GM19455 (cell line): Measurements from ENCODE around the gene ERGIC2.
A peak's percentile ranks its signal among the peaks of the same experiment; 100 is the strongest.
"Not testable (repeated sequence)": the region's sequence is repeated elsewhere in the genome, so short reads cannot be mapped to it uniquely, and the experiment has no call there.

Source experiments
- ATAC-seq: cut with Tn5 transposase; IDR thresholded peaks from one replicate; pipeline ENCODE4 v1.9.1; 2021; ENCODE audit not compliant: unreplicated experiment

The ERGIC2 gene, protein sequence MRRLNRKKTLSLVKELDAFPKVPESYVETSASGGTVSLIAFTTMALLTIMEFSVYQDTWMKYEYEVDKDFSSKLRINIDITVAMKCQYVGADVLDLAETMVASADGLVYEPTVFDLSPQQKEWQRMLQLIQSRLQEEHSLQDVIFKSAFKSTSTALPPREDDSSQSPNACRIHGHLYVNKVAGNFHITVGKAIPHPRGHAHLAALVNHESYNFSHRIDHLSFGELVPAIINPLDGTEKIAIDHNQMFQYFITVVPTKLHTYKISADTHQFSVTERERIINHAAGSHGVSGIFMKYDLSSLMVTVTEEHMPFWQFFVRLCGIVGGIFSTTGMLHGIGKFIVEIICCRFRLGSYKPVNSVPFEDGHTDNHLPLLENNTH

DNA sequence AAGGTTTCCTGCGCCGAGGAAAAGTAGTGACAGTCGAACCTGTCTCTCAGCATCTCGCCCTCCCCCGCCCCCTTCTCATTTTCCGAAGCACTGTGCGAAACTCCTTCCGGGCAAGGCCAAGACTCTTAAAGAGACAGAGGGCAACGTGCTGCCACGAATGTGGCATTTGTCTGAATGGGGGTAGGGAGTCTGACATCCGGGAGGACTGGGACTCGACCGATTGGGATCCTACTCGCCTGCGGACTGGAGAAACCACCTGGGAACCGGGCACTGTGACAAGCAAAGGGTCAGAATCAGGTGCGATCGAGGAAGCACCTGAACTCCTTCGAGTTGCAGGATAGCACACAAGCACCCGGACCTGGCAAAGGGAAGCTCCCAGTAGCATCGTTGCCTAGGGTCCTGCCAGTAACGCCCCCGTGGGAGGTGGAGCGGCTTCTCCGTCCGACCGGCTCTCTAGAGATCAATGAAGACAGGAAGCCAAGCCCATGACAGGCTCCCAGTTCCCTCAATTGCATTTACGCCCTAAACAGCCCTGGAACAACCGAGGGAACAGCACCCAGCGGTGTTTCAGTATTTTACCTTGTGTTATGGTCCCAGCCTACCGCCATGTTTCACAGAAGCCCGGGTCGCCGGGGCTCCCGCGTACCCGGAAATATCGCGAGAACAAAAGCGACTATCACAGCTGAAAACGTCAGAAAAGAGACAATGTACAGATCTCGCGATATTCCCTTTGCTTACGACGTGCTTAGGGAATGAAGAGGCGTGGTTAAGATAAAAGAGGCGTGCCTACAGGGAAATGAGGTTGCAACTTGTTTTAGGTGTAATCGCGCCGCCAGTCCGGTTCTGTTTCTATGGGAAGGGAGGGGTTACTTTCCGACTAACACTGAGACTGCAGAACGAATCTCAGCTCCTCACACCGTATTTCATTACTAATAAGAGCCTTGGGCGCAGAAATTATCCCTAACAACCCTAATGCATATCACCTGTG lies at the start of gene ERGIC2:
Gene ERGIC2 (minus strand): TSS at position 637 of the 988 bp plus-strand sequence. CDS start 9,539 bp downstream, outside the sequence.
- ATAC-seq = peak; percentile 94

DNA sequence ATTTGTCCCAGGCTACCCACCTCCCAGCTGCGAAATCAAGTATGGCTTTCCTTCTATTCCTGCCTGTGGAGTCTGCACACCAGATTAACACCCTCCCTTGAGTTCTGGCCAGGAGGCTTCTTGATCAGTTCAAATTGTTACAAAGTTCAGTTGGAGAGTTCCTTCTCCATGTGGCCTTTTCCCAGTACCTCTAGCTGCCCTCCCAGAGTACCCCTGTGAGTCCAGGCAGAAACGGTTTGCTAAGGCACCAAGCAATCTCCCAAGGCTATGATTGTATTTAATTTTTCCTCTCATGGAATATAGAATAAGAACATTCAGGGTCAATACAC lies 49.7 kb upstream of the ERGIC2 start:
- no peak for ATAC-seq

DNA sequence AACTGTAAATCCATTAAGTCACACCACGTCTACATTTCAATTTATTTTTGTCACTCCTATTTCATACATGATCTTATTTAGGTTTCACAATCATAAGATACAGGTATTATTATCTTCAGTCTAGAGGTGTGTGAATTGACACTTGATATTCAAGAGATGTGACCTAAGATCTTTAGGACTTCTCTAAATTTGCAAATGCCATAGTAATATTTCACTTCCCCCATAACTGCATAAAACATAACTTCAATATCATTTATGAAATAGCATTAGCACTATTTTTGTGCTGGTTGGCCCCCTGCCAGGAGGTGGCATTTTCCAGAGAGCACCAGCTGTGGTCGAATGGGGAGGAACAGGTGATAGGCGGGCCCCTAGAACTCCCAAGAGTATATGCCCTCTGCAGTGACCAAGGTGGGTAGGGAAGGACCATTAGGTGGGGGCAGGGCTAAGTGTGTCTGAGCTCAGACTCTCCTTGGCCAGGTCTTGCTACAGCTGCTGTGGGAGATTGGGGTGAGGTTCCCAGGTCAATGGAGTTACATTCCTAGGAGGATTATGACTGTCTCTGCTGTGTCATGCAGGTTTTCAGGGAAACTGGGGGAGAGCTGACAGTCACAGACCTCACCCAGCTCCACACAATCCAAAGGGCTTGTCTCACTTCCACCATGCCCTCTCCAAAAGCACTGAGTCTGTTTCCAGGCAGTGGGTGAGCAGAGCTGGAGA lies 49.2 kb upstream of the ERGIC2 start:
- no peak for ATAC-seq

DNA sequence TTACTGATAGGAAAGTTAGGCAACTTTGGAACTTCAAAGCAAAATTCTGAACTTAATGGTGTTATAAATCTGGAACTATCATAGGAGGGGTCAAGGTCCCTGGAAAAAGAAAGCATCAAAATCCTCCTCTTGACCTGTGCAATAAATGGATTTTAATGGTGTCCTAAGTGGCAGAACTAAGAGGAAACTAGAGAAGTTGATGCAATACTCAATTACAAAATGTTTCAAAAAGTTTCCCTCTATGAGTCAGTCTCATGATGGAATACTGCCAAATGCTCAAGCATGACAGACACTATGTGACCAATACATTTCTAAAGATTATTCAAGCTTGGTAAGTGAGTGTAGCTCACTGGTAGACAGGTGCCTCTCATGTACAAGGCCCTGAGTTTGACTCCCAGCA lies 47.7 kb upstream of the ERGIC2 start:
- no peak for ATAC-seq

DNA sequence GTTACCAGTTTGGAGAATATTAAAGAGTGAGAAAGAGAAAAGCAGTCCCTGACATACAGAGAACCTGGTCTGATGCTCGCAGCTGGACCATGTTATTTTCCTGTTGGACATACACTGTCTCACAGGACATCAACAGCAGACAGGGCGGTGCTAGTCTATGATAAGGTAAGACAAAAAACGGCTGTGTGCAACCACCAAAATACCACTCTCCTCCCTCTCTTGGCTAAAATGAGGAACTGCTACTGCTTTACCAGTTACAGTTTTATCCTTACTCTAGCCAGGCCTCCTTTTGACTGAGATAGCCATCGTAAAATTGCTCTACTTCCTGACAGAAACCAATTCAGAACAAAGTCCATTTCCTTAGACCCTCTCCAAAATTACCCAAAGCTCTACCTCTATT lies 47.0 kb upstream of the ERGIC2 start:
- peak; percentile 97 for ATAC-seq

DNA sequence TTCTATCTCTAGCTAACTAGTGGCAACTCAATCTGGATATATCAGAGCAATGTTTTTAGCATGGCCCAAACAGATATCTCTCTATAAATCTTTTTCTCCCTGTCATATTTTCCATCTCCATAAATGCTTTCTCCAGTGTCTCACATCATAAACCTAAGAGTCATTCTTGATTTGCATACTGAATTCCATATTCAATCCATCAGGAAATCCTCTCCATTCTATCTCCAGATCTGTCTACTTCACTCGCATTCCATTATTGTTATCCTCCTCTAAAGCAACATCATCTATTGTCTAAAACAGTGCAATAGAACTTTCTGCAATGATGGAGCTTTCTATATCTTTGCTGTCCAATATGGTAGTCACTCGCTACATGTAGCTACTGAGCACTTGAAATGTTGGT lies 45.5 kb upstream of the ERGIC2 start:
- ATAC-seq = no peak

DNA sequence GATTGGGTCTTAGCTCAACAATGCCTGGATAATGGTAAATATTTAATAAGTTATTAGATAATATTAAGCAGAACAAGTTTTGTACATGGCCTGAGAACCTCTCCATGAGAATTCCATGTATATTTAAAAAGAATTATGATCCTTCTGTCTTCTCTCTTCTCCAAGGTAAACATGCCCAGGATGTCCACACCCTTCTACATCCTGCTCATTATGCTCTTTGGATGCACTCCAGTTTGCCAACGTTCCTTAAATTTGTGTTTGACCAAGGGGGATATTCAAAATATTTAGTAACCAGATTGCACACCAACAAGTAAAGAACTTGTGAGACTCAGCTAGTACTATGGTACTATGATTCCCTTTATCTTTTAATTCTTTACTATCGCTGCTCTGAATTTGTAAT lies 44.8 kb upstream of the ERGIC2 start:
- ATAC-seq = no peak

DNA sequence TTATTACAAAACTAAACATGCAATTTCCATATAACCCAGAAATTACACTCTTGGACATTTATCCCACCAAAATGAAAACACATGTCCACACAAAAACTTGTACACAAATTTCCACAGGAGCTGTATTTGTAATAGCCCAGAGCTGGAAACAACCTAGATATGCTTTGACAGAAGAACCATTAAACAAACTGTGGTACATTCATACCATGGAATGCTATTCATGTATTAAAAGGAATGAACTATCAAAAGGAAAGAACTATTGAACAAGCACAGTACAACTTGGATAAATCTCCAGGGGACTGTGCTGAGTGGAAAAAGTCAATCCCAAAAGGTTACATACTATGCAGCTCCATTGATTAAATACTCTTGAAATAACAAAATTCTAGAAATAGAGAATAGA lies 35.8 kb upstream of the ERGIC2 start:
- no peak for ATAC-seq

DNA sequence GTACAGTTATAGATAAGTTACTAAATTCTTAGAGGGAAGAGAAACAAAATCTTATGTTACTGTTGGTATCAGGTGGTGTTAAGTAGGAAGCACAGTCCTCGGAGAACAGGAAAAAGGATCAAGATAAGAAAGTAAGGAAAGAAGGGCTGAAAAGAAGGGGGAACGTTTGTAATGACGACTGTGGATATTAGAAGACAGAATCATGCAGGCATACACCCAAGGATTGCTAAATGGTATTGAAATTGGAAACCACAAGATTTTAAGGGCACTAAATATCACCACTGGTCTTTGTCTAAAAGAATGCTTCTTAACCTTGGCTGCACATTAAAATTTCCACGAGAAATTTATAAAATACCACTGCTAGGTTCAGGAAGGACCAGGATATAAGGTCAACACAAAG lies 34.1 kb upstream of the ERGIC2 start:
- no peak for ATAC-seq

DNA sequence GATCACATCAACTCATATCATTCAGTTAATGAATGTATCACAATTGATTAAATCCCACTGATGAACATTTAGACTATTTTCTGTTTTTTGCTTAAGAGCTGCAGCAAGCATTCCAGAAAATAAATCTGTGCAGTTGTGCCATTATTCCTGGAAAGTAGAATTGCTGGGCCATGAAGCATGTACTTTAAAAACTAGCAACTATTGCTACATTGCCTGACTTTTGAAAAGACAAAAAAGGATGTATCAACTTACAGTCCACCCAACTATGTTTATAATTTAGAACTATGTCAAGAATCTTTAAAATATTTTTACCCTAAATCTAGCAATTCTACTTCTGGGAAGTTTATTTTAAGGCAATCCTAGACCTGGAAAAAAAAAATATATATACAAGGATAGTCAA lies 33.4 kb upstream of the ERGIC2 start:
- no peak for ATAC-seq

DNA sequence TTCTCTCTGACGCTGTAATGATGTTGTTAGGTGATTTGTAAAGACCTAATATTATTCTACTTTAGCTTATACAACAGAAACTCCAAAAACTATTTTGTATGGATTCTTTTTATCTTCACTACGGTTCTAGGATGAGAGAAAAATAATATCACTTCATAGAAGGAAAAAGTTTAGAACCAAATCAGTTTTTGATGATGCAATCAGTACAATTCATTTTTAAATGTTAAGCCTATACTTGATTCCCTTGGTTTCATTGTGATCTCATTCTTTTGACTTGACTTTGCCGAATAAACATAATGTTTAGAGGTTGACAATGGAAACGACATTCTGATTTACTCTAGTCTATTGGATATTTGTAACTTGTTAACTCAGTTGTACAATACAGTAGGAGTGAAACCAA lies 24.6 kb upstream of the ERGIC2 start:
- ATAC-seq = no peak

DNA sequence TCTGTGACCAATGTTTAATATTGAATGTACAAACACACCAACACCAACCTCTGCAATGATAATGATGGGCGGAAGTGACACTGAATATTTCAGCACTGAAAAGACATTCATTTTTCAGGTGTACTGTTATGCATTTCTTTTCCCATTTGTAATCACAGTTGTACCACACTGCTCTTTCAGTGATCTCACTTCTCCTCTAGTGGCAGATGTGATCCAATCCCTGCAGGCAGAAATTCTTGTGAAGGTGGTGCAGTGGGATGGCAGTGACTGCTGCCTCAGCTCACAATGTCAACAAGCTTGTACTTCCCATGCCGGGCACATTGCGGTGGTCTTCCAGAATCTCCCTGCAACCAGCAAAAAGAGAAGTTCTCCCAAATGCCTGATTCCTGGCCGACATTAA lies 23.0 kb upstream of the ERGIC2 start:
- ATAC-seq = no peak

DNA sequence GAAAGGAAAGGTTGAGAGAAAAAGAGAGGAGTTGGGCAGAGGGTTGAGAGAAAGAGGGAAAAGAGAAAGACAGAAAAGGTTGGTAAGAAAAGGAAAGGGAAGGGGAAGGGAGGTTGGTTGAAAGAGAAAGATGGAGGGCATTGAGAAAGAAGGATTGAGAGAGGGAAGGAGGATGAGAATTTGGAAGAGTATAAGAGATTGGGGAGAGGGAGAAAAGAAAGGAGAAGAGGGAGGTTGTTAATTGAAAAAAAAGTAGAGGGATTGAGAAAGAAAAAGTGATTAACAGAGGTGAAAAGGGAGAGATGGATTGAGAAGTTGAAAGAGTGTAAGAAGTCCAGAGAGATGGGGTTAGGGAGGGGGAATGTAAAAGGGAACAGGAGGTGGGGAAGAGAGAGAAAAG lies 21.5 kb upstream of the ERGIC2 start:
- no peak for ATAC-seq

DNA sequence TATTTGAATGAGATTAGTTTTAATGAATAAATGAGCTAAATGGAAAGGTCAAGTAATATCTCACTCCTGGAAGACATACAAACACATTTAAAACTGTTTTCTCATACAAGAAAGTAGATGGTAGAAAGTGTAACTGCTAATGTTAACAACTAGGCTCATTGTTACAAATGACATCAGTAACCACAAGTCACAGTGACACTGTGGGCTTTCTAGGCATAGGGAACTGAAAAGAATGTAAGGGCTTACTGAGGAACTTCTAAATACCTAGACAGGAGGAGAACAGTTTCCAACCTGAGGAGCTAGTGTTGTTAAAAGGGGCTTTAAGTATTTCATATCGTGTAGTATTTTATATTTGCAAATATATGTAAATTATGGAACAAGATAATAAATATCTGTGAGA lies 17.5 kb upstream of the ERGIC2 start:
- no peak for ATAC-seq

DNA sequence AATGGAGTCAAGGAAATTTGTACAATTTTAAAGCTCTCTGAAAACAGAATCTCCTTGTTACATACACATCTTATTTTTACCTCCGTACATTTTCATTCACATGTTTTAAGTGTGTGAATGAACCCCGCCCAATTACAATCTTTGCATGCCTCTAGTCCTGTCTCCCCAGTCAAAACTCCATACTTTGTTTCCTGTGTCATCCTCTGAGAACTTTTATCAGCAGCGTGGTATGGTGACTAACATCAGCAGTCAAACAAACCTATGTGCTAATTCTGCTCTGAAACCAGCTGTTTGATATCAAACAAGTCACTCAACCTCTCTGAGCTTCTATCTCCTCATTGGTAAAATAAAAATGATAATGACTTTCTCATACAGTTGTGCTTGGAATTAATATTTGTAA lies 15.8 kb upstream of the ERGIC2 start:
- no peak for ATAC-seq

DNA sequence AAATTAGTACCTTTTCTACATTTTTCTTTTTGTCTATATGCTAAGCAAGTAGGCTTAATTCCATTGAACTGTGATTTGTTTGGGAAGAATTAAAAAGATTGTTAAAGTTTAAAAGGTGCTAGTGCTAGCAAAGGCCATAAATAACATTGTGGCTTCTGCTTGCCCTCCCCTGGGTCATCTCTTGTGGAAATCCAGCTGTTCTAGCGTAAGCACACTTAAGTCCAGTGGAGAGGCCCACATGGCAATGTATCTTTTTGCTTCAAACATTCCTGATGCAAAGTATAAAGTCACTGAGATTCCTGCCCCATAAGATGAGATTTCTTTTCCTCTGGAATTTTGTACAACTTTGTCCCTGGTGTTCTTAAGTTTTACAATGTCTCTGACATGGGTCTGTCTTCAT lies 14.4 kb upstream of the ERGIC2 start:
- ATAC-seq = no peak

DNA sequence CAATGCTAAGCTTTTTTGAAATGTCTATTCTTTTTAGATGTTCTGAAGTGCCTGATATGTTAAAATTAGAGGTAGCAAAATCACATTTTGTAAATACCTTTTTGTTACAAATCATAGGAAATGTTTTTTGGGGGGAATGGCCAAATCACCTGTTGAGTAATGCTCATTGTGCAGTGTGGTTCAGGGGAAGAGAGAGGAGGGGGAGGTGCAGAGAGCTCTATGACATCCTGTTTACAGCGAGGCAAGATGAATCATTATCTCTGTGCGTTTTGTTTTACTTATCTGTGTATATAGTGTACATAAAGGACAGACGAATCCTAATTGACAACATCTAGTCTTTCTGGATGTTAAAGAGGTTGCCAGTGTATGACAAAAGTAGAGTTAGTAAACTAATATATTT lies 9.4 kb upstream of the ERGIC2 start:
- not testable (repeated sequence) for ATAC-seq

DNA sequence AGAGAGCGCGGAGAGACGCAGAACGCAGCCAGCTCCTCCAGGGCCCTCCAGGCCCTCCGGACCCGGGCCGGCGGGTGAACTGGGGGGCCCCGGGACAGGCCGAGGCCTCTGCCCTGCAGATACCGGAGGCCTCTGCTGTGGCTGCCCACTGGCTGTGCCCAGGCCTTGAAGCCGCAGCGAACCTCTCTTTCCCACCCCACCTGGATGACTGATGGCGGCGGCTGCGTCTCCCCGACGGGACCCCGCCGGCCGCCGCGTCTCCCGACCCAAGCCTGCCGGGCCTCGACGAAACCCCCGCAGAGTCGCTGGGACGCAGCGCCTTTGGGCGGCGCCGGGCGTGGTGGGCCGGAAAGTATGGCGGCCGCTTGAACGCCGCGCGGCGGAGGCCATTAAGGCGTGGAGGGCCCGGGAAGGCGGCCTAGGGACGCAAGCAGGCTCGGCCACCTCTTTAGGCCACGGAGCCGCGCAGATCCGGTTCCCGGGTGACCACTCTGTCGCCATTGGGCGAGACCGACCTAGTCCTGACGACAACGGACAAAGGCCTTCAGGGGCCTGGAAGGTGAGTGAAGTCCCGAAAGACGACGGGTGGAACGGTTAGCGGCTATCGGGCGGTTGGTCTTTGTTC lies 8.4 kb upstream of the ERGIC2 start:
- no peak for ATAC-seq

DNA sequence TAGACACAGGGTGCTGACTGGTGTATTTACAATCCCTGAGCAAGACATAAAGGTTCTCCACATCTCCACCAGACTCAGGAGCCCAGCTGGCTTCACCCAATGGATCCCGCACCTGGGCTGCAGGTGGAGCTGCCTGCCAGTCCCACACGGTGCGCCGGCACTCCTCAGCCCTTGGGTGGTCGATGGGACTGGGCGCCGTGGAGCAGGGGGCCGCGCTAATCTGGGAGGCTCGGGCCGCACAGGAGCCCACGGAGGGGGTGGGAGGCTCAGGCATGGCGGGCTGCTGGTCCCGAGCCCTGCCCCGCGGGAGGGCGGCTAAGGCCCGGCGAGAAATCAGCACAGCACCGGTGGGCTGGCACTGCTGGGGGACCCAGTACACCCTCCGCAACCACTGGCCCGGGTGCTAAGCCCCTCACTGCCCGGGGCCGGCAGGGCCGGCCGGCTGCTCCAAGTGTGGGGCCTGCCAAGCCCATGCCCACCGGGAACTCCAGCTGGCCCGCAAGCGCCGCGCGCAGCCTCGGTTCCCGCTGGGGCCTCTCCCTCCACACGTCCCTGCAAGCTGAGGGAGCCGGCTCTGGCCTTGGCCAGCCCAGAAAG lies 5.2 kb upstream of the ERGIC2 start:
- not testable (repeated sequence) for ATAC-seq

DNA sequence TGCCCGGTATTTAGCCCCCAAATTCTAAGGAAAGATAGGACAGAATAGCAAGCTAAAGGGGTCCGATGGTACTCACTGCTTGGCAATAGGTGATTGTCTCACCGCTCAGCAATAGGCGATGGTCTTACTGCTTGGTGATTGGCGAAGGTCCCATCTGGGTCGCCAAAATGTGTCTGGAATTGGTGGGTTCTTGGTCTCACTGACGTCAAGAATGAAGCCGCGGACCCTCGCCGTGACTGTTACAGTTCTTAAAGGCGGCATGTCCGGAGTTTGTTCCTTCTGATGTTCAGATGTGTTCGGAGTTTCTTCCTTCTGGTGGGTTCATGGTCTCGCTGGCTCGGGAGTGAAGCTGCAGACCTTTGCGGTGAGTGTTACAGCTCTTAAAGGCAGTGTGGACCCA lies 4.2 kb upstream of the ERGIC2 start:
- ATAC-seq = not testable (repeated sequence)

DNA sequence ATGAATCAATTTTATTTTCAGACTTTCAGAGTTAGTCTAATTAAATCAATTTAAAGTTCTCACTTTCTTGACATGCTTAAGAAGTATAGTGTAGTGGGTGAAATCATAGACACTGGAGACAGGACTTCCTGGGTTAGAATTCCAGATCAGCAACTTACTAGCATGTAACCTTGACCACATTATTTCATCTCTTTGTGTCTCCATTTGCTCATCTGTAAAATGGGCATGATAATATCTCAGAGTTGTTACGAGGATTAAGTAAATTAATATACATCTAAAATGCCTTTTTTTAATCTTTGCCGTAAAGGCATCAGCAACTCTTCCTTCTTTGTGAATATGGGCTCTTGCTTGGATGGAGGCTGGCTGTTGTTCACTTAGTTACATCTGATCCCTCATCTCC lies 1.3 kb upstream of the ERGIC2 start:
- ATAC-seq = no peak
